ENCODE data around the gene DUSP9. TPM values are rescaled to one million over a fixed set of nuclear protein-coding genes. Genes with fewer than 3 reads are reported as not detected.

Gene DUSP9
- polyA plus RNA-seq, 1 experiment, result 0.06 TPM

- TF ChIP-seq, protein P1, sequence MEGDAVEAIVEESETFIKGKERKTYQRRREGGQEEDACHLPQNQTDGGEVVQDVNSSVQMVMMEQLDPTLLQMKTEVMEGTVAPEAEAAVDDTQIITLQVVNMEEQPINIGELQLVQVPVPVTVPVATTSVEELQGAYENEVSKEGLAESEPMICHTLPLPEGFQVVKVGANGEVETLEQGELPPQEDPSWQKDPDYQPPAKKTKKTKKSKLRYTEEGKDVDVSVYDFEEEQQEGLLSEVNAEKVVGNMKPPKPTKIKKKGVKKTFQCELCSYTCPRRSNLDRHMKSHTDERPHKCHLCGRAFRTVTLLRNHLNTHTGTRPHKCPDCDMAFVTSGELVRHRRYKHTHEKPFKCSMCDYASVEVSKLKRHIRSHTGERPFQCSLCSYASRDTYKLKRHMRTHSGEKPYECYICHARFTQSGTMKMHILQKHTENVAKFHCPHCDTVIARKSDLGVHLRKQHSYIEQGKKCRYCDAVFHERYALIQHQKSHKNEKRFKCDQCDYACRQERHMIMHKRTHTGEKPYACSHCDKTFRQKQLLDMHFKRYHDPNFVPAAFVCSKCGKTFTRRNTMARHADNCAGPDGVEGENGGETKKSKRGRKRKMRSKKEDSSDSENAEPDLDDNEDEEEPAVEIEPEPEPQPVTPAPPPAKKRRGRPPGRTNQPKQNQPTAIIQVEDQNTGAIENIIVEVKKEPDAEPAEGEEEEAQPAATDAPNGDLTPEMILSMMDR (IDR thresholded peaks at IDR 0.05; ENCODE audit: insufficient read depth, low read depth, low read length), result no peak
- CTCF ChIA-PET, result interaction anchor here (1.2 to 3.2 kb wide), 4 partner anchors 11 to 111 kb away, joined by 4 to 9 read pairs (median 4); no protein-coding TSS in a partner anchor
- H3K36me3 ChIP-seq (ENCODE audit: control insufficient read depth, insufficient read depth, low read length), result no peaks in the 10 kb centered on the region
- DNase-seq (ENCODE audit: low read depth), result no peak
- POLR2A ChIA-PET, result interaction anchor here (0.6 kb wide), 1 partner anchor 152 kb away, joined by 3 read pairs; no protein-coding TSS in a partner anchor
- no peak overlapping the region for H3K4me3 ChIP-seq (ENCODE audit: low read depth, low read length)
- H3K27me3 ChIP-seq (ENCODE audit: control insufficient read depth, insufficient read depth, low read length), result peaks cover 15% of the 10 kb centered on the region
Measured at GRCh38 chrX:153649915-153650782, 3.1 kb downstream of the DUSP9 start.

DNA sequence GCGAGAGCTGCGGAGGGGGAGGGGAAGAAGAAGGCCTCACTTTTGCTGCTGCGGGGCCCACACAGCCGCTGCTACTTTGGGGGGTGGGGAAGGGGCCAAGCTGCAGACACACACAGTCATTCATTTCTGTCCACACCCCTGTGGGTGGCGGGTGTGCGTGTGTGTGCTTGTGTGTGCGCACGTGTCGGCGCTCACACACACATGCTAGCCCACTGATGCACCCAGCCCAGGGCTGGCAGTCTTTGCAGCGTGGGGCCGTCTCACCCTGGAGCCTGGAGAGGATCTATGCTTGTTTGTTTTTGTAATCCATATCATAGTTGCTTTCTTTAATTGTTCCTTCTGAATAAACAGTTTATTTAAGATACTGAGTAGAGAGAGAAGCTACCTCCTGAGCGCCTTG lies 4.0 kb downstream of the DUSP9 start:
- Histone ChIP-seq H3K36me3 (ENCODE audit: control insufficient read depth, insufficient read depth, low read length) (no peaks in the 10 kb centered on the region), H3K4me3 (ENCODE audit: low read depth, low read length) (no peak overlapping the region), H3K27me3 (ENCODE audit: control insufficient read depth, insufficient read depth, low read length) (peaks cover 12% of the 10 kb centered on the region)
- ChIA-PET CTCF (interaction anchor here (1.7 to 3.2 kb wide), 2 partner anchors 10 to 17 kb away, joined by 4 to 9 read pairs; no protein-coding TSS in a partner anchor), POLR2A (no interaction called here)
- TF ChIP-seq, protein P1 (IDR thresholded peaks at IDR 0.05; ENCODE audit: insufficient read depth, low read depth, low read length), result no peak
- no peak for DNase-seq (ENCODE audit: low read depth)

GRCh38 chrX:153651540-153652079 lies 4.6 kb downstream of the DUSP9 start:
- peaks cover 10% of the 10 kb centered on the region for H3K27me3 ChIP-seq (ENCODE audit: control insufficient read depth, insufficient read depth, low read length)
- H3K4me3 ChIP-seq (ENCODE audit: low read depth, low read length), result no peak overlapping the region
- TF ChIP-seq, protein P1 (IDR thresholded peaks at IDR 0.05; ENCODE audit: insufficient read depth, low read depth, low read length), result peak; percentile 26; the same call in 1 of the 2 replicates
- no peaks in the 10 kb centered on the region for H3K36me3 ChIP-seq (ENCODE audit: control insufficient read depth, insufficient read depth, low read length)
- DNase-seq (ENCODE audit: low read depth), result no peak
- POLR2A ChIA-PET, result no interaction called here
- CTCF ChIA-PET, result interaction anchor here (3.2 kb wide), 1 partner anchor 16 kb away, joined by 9 read pairs; no protein-coding TSS in a partner anchor

DNA sequence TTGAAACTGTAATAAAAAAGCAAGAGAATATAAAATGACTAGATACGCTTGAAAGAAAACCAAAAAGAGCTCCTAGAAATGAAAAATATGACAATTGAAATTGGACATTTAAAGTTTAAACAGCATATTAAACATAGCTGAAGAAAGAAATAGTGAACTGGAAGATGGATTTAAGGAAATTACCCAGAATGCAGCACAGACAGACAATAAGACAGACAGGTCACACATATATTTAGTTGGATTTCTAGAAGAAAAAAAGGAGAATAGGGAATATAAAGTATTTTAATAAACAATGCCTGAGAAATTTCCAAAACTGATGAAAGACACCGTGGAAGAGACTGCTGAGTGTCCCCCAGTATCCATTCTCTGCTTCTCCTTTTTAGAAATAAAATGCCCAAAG lies 6.6 kb downstream of the DUSP9 start:
- Histone ChIP-seq H3K4me3 (ENCODE audit: low read depth, low read length) (no peak overlapping the region), H3K36me3 (ENCODE audit: control insufficient read depth, insufficient read depth, low read length) (no peaks in the 10 kb centered on the region), H3K27me3 (ENCODE audit: control insufficient read depth, insufficient read depth, low read length) (peaks cover under 1% of the 10 kb centered on the region; the same call in 1 of the 2 replicates)
- TF ChIP-seq, protein P1 (IDR thresholded peaks at IDR 0.05; ENCODE audit: insufficient read depth, low read depth, low read length), result no peak
- ChIA-PET POLR2A (no interaction called here), CTCF (no interaction called here)
- no peak for DNase-seq (ENCODE audit: low read depth)

DNA sequence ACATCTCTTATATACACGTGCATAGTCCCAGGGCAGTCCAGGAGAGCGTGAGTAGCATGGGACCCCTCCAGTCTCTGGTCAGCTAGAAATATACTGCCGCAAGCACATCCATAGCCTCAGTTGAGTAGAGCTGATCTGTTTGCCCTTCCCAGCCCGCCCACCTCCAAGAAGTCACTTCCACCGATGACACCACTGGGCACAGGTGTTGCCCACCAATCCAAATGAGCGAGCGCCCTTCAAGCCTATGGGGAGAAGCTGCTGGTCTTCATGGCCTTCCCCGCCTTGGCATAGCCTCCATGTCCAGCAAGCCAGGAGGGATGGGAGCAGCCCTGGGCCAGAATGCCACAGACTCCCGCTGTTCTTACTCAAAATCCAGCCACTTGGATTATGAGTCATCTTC lies 10.2 kb downstream of the DUSP9 start:
- DNase-seq (ENCODE audit: low read depth), result no peak
- CTCF ChIA-PET, result interaction anchor here (0.6 to 3.8 kb wide), 4 partner anchors 10 to 118 kb away, joined by 3 to 19 read pairs (median 3); no protein-coding TSS in a partner anchor
- TF ChIP-seq, protein P1 (IDR thresholded peaks at IDR 0.05; ENCODE audit: insufficient read depth, low read depth, low read length), result no peak
- POLR2A ChIA-PET, result no interaction called here
- H3K36me3 ChIP-seq (ENCODE audit: control insufficient read depth, insufficient read depth, low read length), result no peaks in the 10 kb centered on the region
- no peaks in the 10 kb centered on the region for H3K27me3 ChIP-seq (ENCODE audit: control insufficient read depth, insufficient read depth, low read length)
- no peak overlapping the region for H3K4me3 ChIP-seq (ENCODE audit: low read depth, low read length)

Data from BJ (cell line).